HAP-1 (cell line): ENCODE data around the gene SKAP1.

Source experiments
- DNase-seq, 2 experiments: peaks; one replicate each; pipeline ENCODE4 v3.0.0-alpha.2; 2016 to 2020; ENCODE audit warnings: low spot score in 2 of 2
- H3K27me3 ChIP-seq: fragments of 250-450 bp; sonication (Bioruptor Pico); 2 replicates; pipeline ENCODE4 v1.5.1; 2020; ENCODE audit warnings: low read depth, mild to moderate bottlenecking, moderate library complexity
- H3K36me3 ChIP-seq: fragments of 250-450 bp; sonication (Bioruptor Pico); replicated peaks from 2 replicates; pipeline ENCODE4 v1.5.1; 2020; ENCODE audit warnings: mild to moderate bottlenecking
- H3K4me1 ChIP-seq: fragments of 250-450 bp; sonication (Bioruptor Pico); 2 replicates; pipeline ENCODE4 v1.5.1; 2020; ENCODE audit warnings: mild to moderate bottlenecking
- H3K4me3 ChIP-seq: fragments of 250-450 bp; sonication (Bioruptor Pico); 2 replicates; pipeline ENCODE4 v1.5.1; 2020; ENCODE audit warnings: mild to moderate bottlenecking, moderate library complexity
- H3K9me3 ChIP-seq: fragments of 250-450 bp; sonication (Bioruptor Pico); 2 replicates; pipeline ENCODE4 v1.5.1; 2020; ENCODE audit warnings: mild to moderate bottlenecking, moderate library complexity
- in situ Hi-C: fragments of 300-500 bp; cut with MboI; formaldehyde crosslinking; loops from 3 replicates; pipeline ENCODE4 v1.14.3; 2020; ENCODE audit warnings: low sequenced_read_pairs, inconsistent platforms, mixed read lengths

Gene SKAP1

GRCh38 chr17:48101012-48101720, 328.8 kb downstream of the SKAP1 start, which contains the start of gene CBX1:
Gene CBX1, minus strand, starts transcription at chr17:48101478. Its CDS starts 24,474 bp downstream, at chr17:48077004.
- Histone ChIP-seq H3K27me3 (no peaks in the 10 kb centered on the region), H3K4me1 (peaks cover 3% of the 10 kb centered on the region), H3K36me3 (peaks cover 4% of the 10 kb centered on the region; the same call in 1 of the 2 replicates), H3K4me3 (peak within 1 kb of the TSS; percentile 88), H3K9me3 (peaks cover 2% of the 10 kb centered on the region; the same call in 1 of the 2 replicates)
- peak; percentile 94 to 97 for DNase-seq
- in situ Hi-C loops, result no loop called here

DNA sequence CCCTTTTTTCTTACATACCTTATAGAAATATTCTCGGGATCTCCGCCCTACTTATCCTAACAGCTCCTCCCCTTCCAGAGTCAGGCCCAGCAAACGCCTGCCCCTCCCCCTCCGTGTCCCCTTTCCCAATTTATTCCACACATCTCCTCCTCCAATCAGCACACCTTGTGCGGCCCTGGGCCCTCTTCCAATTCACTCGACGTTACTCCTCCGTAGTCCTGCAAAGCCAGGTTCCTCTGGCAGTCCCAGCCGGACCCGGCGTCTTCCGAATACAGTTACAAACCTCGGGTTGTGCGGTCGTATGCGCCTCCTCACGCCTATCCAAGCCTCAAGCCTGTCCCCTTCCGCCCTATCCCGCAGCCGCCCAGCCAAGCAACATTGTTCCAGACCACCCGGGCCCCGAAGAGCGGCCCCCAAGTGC, 329.4 kb downstream of the SKAP1 start:
- no peaks in the 10 kb centered on the region for H3K27me3 ChIP-seq
- DNase-seq, result peak; percentile 77 to 91
- H3K9me3 ChIP-seq, result peaks cover 2% of the 10 kb centered on the region; the same call in 1 of the 2 replicates
- in situ Hi-C loops, result no loop called here
- peak overlapping the region; percentile 88 for H3K4me3 ChIP-seq
- peaks cover 3% of the 10 kb centered on the region for H3K4me1 ChIP-seq
- peaks cover 4% of the 10 kb centered on the region for H3K36me3 ChIP-seq

DNA sequence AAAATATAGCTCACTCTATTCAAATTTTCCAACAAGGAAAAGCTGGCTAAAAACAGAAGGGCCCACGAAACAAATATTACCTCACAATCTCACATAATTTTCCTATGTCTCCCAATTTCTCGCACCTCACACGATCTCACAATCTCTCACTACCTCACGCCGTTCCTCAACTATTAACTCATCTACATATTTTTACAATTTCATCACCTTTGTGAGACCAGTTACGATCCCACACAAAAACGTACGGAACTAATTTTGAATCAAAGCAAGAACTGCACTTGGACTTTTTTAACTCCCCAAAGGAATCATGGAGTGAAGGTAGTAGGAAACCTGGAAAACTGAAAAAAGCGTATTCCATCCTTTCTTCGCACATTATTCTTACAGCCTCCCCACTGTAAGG, 329.9 kb downstream of the SKAP1 start:
- no peaks in the 10 kb centered on the region for H3K27me3 ChIP-seq
- peaks cover 9% of the 10 kb centered on the region for H3K36me3 ChIP-seq
- H3K9me3 ChIP-seq, result peaks cover 2% of the 10 kb centered on the region; the same call in 1 of the 2 replicates
- in situ Hi-C loops, result no loop called here
- peaks cover 3% of the 10 kb centered on the region for H3K4me1 ChIP-seq
- H3K4me3 ChIP-seq, result peak overlapping the region; percentile 88
- DNase-seq, result no peak

- peaks cover 9% of the 10 kb centered on the region for H3K36me3 ChIP-seq
- peaks cover 7% of the 10 kb centered on the region; the same call in 1 of the 2 replicates for H3K4me1 ChIP-seq
- in situ Hi-C loops, result no loop called here
- no peaks in the 10 kb centered on the region for H3K9me3 ChIP-seq
- H3K27me3 ChIP-seq, result no peaks in the 10 kb centered on the region
- DNase-seq, result no peak
- no peak overlapping the region for H3K4me3 ChIP-seq
These were observed 334.4 kb downstream of the SKAP1 start for GRCh38 chr17:48095611-48096010.

DNA sequence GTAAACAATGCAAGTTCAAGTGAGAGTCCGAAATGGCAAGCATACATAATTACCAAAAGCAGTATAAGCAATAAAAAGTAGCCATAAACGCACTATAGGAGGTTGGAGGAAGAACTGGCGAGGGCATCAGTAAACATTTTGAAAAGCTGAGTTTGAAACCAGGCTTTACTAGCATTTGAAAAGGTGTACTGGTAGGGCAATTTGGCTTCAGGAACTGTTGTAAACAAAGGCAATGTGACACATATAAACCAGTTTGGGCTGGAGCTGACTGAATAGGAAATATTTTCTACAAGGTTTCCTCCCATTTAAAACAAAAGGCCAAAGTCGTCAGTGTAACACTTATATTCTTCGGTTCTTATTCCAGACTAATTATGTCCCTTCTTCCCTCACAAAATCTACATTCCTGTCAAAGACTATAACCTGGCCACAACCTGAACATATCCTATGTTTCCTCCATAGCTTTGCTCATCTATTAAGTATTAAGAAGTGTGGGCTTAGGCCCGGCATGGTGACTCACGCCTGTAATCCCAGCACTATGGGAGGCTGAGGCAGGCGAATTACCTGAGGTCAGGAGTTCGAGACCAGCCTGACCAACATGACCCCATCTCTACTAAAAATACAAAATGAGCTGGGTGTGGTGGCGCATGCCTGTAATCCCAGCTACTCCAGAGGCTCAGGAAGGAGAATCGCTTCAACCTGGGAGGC, 336.5 kb downstream of the SKAP1 start:
- no peaks in the 10 kb centered on the region for H3K9me3 ChIP-seq
- H3K27me3 ChIP-seq, result no peaks in the 10 kb centered on the region
- peaks cover 6% of the 10 kb centered on the region for H3K36me3 ChIP-seq
- no peak overlapping the region for H3K4me3 ChIP-seq
- H3K4me1 ChIP-seq, result peaks cover 7% of the 10 kb centered on the region
- DNase-seq, result no peak
- in situ Hi-C loops, result no loop called here

DNA sequence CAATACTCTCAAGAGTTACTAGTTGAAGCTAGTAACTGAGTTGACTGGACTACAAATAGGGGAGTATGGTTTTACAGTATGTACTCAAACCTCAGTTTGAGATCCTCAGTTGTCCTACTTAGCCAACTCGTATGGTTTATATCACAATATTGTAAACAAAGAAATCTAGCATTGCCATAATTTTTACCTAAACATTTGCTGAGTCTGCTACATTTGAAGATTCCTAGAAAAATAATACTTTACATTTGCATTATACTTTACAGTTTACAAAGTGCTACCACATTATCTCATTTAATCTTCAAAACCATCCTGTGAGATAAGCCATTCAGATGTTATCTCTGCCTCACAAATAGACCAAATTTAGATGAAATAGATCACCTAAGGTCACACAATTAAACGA, 345.1 kb downstream of the SKAP1 start:
- no peak overlapping the region for H3K4me3 ChIP-seq
- no peak for DNase-seq
- in situ Hi-C loops, result no loop called here
- no peaks in the 10 kb centered on the region for H3K27me3 ChIP-seq
- H3K4me1 ChIP-seq, result peaks cover 10% of the 10 kb centered on the region
- H3K9me3 ChIP-seq, result no peaks in the 10 kb centered on the region
- H3K36me3 ChIP-seq, result no peaks in the 10 kb centered on the region
